GM19467 (cell line): ENCODE results near the gene RAB31.

Experiments
- ATAC-seq: cut with Tn5 transposase; IDR thresholded peaks from one replicate; pipeline ENCODE4 v1.9.1; 2021; ENCODE audit warnings: mild to moderate bottlenecking, moderate library complexity; ENCODE audit not compliant: unreplicated experiment

The RAB31 gene

GRCh38 chr18:9737006-9737405, 28.9 kb downstream of the RAB31 start:
- no peak for ATAC-seq

- no peak for ATAC-seq
These were observed 29.5 kb downstream of the RAB31 start for GRCh38 chr18:9737472-9738121.

- ATAC-seq, result no peak
These were observed 30.3 kb downstream of the RAB31 start for GRCh38 chr18:9738266-9738969.

GRCh38 chr18:9739516-9739915, 31.4 kb downstream of the RAB31 start:
- no peak for ATAC-seq

DNA sequence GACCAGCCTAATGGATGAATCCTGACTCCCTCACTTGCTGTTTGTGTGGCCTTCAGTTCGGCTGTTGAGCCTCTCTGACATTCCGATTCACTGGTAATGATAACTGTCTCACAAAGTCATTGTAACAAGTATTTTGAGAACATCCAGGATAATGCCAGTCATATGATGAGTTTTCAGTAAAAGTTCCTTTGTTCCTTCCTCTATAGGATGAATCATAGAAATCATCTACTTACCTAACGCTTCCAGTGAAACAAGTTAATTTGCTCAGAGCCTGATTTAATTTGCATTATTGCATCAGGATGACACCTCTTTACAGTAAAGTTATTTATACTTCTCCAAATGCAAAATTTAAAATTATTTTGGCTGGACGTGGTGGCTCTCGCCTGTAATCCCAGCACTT, 32.0 kb downstream of the RAB31 start:
- ATAC-seq, result no peak

DNA sequence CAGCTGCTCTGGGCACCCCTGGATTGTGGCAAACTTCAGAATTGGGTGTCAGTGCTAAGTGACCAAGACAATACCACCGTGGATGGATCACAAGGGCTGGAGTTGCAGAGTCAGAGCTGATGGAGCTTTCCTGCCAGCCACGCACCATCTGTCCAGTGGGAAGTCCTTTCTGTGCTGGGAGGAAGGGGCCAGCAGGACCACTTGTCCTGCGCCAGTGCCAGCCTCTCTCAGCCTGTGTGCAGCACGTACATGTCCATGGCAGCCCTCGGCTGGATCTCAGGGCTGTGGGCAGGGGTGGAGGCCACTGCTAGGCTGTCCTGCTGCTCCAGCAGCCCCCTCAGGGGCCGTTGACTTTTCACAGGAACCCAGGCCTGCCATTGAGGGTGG, 33.3 kb downstream of the RAB31 start:
- no peak for ATAC-seq

DNA sequence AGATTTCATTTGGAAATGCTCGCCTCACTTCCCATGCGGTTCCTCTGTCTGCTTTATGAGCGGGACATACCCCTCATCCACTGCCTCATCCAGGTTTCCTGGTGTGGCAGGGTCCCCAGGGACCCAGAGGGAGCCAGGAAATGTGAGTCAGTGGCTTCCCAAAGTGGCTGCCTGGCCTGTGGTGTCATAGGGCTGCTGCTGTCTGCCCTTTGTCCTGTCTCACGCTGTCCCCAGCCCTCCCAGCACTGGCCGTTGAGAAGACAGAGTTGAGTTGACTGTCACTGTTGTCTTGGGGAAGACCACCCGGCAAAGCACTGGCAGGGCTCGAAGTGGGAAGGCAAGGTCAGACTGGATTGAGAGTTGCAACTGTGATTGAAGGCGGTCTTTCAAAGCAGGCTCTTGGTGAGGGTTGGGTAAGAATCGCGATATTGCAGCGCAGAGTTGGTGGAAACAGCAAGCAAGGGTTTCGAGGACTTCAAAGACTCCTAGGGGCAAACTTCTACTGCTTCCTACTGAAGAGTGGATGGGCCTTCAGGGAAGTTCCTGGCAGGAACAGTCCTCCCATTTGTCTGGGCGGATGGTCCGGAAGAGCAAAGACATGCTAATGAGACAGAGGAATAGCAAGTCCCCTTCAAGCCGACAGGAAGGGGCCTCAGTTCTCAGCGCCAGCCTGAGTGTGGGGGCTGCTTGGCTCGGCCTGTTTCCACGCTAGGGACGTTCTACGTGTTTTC, 33.9 kb downstream of the RAB31 start:
- ATAC-seq, result no peak

DNA sequence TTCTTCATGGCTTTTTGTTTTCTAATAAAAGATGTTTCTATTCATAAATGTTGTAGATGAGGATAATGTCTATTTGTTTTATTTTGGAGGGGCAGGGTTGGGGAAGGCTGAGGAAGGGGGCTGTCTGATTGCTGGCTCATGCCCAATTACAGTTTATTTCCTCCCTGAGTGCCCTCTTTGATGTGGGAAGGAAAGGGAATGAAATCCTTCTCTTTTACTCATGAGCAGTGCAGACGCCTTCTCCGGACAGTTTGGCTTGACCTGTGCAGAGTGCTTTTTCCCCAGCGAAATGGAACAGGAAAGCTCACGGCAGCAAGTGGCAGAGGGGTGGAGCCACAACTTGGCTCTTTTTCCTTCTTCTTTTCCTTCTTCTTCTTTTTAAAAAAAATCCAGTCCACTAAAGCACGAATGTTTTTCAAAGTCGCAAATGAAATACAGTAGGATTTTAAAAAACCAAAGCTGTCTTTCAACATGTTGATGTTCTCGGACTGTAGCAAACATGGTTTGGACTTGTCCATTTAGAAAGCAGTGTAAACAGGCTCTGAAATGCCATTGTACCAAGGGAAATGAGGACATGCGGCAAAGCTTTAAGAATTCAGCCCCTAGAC, 34.5 kb downstream of the RAB31 start:
- no peak for ATAC-seq

- ATAC-seq, result no peak
These were observed 35.3 kb downstream of the RAB31 start for GRCh38 chr18:9743200-9744016.

- no peak for ATAC-seq
These were observed 38.9 kb downstream of the RAB31 start for GRCh38 chr18:9746958-9747357.

DNA sequence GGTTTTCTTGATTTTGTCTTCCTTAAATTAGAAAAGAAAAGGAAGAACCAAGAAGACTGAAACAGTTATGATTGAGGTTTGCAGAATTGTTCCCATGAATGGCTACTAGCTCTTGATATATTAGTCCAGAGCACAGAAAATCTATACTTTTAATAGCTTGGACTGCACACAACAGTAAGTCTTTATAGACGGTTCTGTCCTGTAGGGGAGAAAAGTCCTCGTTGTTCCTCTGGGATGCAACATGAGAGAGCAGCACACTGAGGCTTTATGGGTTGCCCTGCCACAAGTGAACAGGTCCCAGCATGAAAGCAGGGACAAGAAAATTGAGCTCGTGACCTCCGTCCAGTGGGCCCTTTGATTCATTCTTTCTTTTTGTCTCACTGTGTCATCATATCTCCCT, 41.5 kb downstream of the RAB31 start:
- no peak for ATAC-seq

- ATAC-seq, result no peak
These were observed 42.0 kb downstream of the RAB31 start for GRCh38 chr18:9750112-9750511.

- ATAC-seq, result no peak
These were observed 42.7 kb downstream of the RAB31 start for GRCh38 chr18:9750606-9751304.

DNA sequence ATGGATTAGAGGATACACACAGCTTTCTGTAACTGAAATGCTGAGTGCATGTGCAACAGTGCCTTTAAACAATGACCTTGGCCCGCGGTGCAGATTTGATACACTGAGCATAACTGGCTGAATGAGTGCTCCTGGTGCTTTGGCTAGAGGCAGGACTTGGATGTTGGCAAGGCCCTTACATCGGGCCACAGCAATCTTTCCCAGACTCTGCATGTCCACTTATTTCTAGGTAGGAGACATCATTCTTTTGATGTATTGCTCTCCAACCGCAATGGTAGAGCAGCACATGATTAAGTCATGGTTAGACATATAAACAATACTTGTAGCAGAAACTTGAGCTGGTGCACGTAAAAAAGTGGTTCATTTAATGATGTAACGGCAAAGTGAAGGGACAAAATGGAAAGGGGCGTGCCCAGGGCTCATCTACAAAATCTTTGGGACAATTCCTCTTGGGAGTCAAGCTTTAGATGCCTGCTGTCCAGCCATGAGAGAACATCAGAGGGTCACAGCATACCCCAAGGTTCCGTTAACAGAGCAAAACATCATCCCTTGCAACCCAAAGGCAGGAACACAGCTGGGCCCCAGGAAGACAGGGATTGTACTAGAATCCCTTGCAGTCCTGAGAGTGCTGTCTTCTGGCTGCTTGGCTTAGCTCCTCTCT, 43.4 kb downstream of the RAB31 start:
- ATAC-seq, result no peak

- no peak for ATAC-seq
These were observed 45.7 kb downstream of the RAB31 start for GRCh38 chr18:9753846-9754245.

DNA sequence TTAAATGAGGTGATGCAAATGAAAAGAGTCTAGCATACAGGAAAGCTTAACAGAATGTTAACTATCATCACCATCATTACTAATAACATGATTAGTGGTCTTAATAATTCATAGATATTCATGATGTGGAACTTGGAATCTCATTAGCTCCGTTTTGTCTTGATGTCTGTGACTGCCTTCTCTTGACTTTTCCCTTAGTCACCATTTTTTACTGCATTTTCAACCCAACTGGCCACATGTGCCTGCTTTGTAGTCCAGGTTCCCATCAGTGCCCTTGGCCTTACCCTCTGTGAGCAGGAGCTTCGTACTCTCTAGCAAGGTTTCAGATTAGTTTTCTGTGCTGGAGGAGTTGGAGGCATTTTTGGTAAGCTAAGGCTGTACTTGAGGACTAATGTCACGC, 47.0 kb downstream of the RAB31 start:
- ATAC-seq, result no peak

GRCh38 chr18:9755615-9756014, 47.5 kb downstream of the RAB31 start:
- no peak for ATAC-seq

DNA sequence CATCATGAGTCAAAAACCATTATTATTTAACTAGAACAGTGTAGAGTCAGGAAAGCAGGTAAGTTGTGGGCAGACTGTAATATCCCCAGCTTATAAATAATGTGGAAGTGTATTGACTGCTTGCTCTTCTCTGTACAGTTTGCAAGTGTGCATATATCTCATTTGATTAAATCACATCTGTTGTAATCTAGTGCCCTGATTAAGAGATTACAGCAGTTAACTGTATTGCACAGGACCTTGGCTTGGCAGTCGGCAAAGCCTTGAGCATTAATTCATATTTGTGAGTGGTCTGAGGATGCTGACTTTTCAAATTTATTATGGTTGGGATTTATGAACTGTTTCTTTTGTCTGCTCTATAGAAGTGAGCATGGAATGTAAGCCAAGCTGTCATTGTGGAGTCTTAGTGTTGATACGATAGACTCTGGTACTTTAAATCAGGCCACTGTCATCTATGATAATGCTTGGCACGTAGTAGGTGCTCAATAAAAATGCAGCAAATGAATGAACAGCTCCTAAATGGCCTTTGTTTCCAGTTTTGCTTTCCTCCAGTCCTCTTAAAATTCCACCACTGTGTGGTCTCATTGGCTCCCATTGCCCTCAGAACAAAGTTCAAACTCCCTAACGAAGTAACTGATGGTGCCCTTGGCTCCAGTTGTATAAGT, 48.3 kb downstream of the RAB31 start:
- no peak for ATAC-seq

GRCh38 chr18:9756933-9757470, 48.9 kb downstream of the RAB31 start:
- ATAC-seq, result no peak
